NCI-H1436 (cell line): ENCODE data around the gene IPO5.
"Not testable (repeated sequence)": the region's sequence is repeated elsewhere in the genome, so short reads cannot be mapped to it uniquely, and the experiment has no call there.

ENCODE experiments used
- DNase-seq: peaks from one replicate; lab custom pipeline; 2025; lab: John Stamatoyannopoulos, UW

The IPO5 gene

DNA sequence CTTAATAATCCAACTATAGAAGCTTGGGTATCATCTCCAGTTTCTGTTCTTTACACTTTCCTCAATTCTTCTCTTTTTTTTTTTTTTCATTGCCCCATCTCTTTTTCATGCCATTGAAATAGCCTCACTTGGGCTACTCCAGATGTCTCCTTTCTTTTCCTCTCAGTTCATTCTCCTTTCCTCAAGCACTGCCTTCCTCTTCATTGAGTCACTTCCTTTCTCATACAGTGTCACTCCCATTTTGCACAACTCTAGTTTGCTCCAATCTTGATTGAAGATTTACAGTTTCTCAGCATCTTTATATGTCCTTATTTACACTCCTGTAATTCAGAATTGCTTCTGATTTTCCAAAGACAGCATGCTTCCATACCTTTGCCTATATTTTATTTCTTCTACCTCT is 61.3 kb downstream of the IPO5 start:
- DNase-seq: no peak

- DNase-seq: no peak
These were observed 64.8 kb downstream of the IPO5 start for GRCh38 chr13:98018293-98018692.

GRCh38 chr13:98019186-98019585 is 65.7 kb downstream of the IPO5 start:
- no peak for DNase-seq

- no peak for DNase-seq
These were observed 66.8 kb downstream of the IPO5 start for GRCh38 chr13:98020271-98020670.

- no peak for DNase-seq
These were observed 68.7 kb downstream of the IPO5 start for GRCh38 chr13:98022210-98022609.

GRCh38 chr13:98025480-98026025 is 72.1 kb downstream of the IPO5 start:
- DNase-seq: no peak

GRCh38 chr13:98026457-98026857 is 73.0 kb downstream of the IPO5 start:
- no peak for DNase-seq

DNA sequence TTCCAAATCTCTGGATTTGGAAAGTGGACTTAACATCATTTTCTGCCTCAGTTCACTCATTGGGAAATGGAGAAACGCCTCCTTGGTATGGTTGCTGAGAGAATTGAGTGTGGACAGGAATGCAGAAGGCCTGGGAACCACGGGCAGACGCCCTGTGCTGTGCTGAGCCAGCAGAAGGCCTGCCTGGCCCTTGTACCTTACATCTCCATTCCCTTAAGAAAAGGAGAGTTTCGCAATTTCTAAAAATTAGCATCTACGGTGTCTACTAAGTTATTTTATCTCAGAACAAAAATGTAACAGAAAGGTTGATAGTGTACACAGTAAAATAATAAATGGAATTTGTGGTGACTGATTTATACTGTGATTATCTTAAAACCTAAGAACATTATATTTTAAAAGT is 78.7 kb downstream of the IPO5 start:
- DNase-seq: no peak

DNA sequence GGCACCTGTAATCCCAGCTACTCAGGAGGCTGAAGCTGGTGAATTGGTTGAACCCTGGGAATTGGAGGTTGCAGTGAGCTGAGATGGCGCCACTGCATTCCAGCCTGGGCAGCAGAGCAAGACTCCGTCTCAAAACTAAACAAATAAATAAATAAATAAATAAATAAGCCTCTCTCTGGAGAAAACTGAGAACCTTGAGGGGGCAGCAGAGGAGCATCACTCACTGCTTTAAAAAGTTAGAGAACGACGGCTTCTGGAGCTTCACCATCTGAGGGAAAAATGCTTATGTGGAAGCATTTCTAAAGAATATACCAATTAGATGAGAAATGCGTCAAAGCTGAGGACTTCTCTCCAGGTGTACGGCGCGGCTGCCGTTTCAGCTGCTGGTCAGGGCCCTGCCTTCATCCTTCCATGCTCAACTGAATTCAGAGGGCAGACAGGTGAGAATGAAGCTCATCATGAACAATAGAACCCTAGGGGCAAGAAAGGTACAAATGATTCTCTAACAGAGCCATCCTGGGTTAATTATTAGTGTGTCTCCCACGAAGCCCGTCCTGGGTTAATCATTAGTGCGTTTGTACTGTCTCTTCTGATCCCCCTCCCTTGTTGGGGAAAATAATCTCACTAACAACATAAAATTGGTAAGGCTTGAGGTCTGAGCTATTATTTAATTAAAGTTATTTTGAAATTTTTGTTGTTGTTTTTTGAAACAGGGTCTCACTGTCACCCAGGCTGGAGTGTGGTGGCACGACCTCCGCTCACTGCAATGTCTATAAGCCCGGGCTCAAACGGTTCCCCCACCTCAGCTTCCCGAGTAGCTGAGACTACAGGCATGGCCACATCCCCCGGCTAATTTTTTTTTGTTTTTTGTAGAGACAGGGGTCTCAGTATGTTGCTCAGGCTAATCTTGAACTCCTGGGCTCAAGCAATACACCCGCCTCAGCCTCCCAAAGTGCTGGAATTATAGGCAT is 80.1 kb downstream of the IPO5 start:
- no peak for DNase-seq

DNA sequence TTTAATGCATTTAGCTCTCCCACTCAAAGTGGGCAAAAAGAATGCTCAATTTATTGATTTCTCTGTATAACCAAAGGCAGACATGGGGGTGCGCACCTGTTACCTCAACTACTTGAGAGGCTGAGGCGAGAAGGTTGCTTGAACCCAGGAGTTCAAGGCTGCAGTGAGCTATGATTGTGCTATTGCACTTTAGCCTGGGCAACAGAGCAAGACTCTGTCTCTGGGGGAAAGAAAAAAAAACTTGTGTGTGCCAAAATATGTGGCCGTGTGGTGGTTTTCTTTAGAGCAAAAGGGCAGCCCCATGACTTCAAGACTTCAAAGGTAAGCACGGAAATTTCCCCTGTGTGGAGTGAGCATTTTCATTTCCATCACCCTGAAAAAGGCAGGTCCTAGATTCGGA is 81.9 kb downstream of the IPO5 start:
- DNase-seq: no peak

- DNase-seq: not testable (repeated sequence)
These were observed 83.3 kb downstream of the IPO5 start for GRCh38 chr13:98036564-98037302.

GRCh38 chr13:98039261-98039660 is 85.8 kb downstream of the IPO5 start:
- no peak for DNase-seq

DNA sequence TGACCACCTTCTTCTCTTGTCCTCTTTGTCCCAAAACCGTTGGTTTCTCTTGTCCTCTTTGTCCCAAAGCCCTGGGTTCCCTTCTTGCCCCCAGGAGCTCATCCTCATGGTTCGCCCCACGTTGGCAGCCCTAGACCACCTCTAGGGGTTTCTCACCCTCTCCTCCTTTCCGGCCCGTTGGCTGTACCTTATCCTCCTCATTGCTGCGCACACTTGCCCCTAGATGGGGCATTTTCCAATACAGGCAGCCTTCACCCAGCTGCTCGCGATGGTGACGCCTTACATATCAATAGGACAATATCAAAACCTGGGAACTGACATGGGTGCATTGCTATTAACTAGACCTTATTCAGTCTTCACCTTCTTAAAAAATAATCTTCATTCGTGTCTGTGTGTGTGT is 86.5 kb downstream of the IPO5 start:
- DNase-seq: no peak

DNA sequence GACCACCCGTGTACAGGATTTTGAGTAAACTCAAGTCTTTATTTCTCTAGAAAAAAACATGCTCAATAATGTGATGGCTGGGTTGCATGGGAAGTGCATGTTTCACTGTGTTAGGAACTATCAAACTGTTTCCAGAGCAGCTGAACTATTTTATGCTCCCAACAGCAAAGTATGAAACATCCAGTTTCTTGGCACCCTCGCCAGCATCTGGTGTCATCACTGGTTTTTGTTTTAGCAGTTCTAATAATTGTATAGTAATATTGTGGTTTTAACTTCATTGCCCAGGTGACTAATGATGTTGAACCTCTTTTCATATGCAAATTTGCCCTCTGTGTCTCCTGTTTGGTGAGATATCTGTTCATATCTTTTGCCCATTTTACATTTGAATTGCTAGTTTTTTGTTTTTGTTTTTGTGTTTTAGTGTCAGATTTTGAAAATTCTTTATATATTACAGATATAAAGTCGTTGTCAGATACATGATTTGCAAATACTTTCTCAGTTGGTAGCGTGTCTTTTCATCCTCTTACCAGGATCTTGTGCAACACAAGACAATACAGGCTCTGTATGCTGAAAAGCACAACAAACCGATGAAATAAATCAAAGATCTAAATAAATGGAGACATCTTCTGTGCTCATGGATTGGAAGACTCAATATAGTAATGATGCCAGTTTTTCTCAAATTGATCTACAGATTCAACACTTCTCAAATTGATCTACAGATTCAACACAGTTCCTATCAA is 87.8 kb downstream of the IPO5 start:
- no peak for DNase-seq

DNA sequence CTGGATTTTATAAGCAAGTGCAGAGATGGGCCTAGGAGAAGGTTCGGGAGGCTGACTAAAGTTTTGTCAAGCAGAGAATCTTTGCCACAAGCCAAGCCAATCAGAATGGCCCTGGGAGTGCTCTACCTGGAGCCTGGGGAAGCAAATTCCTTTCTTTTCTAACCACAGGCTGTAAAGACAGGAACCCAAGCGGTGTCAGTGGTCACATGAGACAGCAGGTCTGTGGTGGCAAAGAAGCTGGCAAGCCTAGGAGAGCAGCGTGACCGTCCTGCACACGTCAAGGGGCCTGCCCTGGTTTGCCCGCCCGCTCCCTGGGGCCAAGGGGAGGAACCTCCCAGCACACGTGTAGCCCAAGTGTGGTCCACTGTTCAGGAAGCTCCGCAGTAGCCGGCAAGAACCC is 90.8 kb downstream of the IPO5 start:
- no peak for DNase-seq

GRCh38 chr13:98047785-98048184 is 94.3 kb downstream of the IPO5 start:
- not testable (repeated sequence) for DNase-seq

DNA sequence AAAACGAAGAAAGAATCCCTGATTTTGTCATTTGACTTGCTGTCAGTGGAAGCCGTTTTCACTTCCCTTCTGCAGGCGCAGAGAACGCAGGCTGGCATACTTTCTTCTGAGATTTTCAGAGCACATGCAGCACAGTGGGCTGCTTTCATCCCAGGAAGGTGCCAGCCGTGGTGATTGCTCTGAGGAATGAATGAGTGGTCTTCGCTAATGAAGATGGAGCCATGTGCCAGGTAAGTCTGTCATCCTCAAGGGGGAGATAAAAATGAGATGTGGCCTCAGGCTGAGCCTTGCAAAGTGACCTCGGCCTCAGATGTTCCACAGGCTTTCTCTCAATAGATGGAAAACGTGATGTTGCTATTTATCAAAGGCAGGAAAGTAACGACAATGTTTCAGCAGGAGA is 94.8 kb downstream of the IPO5 start:
- no peak for DNase-seq

- DNase-seq: no peak
These were observed 96.6 kb downstream of the IPO5 start for GRCh38 chr13:98050041-98050466.

- DNase-seq: no peak
These were observed 98.9 kb downstream of the IPO5 start for GRCh38 chr13:98052412-98052811.

GRCh38 chr13:98054301-98054700 is 100.8 kb downstream of the IPO5 start:
- DNase-seq: no peak

- DNase-seq: no peak
These were observed 102.1 kb downstream of the IPO5 start for GRCh38 chr13:98055623-98056022.

DNA sequence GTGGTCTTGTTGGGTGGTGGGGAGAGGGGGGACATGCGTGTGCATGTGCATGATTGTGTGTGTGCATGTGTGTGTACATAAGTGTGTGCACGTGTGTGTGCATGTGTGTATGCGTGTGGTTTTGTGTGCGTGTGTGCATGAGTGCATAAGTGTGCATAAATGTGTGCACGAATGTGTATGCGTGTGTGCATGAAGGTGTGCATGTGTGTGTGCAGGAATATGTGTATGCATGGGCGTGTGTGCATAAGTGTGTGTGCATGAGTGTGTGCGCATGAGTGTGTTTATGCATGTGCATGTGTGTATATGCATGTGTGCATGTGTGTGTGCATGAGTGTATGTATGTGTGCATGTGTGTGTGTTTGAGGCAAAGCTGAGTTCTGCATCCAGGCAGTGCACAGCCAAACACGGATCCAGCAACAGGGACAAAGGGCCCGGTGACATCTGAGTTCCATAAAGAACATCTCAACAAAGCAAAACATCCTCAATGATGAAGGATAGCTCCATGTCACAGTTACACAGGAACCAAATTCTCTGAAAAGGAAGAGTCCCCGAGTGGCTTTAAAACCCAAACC is 103.5 kb downstream of the IPO5 start:
- no peak for DNase-seq
